DOHH2 (cell line): ENCODE results near the gene ALB.

Source experiments
- EZH2phosphoT487 ChIP-seq: fragments of 200-600 bp; sonication (generic); IDR thresholded peaks from 2 replicates; pipeline ENCODE4 v1.6.1; 2017; ENCODE audit warnings: borderline replicate concordance, mild to moderate bottlenecking, antibody characterized with exemption, low read length, moderate library complexity, mixed read lengths
- TF ChIP-seq, protein P1 (sequence below): fragments of 200-600 bp; sonication (generic); IDR thresholded peaks from one replicate; pipeline ENCODE4 v1.5.1; 2014; ENCODE audit warnings: antibody characterized with exemption, mild to moderate bottlenecking, low read depth, low read length; ENCODE audit not compliant: poor library complexity, severe bottlenecking

DNA sequence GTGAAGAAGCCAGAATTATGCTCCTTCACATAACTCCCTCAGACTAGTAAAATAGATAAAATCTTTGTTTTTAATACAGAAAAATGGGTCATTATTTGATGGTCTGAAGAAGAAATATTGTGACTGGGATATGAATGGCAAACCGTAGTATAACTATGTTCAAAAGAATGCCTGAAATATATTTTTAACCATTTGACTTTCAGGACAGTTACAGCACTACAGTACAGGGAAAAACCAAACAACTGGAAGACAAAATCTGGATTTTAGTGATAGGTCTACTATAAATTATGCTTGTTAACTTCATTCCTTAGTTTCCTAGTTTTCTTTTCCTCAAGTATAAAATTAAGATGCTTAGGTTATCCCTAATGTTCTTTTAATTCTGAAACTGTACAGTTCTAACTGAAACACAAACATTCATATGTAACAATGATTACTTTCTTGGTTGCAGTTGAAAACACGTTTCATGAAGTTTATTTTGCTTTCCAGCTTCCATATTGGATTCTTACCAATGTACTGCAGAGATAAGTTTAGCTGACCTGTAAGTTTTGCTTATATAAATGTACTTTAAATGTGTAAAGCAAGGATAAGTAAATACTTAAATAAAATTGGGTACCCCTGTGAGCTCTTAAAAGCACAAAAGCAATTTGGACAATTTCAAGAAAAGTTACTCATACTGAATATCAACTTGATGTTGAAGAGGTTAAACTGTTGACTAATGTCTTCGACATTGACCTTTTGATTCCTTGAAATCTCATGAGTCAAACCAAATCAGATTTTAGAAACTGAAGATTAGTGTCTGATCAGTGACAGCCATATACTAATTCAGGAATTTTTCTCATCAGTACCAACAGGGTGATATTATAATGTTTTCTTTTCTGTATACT, 32.8 kb downstream of the ALB start:
- TF ChIP-seq, protein P1, sequence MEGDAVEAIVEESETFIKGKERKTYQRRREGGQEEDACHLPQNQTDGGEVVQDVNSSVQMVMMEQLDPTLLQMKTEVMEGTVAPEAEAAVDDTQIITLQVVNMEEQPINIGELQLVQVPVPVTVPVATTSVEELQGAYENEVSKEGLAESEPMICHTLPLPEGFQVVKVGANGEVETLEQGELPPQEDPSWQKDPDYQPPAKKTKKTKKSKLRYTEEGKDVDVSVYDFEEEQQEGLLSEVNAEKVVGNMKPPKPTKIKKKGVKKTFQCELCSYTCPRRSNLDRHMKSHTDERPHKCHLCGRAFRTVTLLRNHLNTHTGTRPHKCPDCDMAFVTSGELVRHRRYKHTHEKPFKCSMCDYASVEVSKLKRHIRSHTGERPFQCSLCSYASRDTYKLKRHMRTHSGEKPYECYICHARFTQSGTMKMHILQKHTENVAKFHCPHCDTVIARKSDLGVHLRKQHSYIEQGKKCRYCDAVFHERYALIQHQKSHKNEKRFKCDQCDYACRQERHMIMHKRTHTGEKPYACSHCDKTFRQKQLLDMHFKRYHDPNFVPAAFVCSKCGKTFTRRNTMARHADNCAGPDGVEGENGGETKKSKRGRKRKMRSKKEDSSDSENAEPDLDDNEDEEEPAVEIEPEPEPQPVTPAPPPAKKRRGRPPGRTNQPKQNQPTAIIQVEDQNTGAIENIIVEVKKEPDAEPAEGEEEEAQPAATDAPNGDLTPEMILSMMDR: no peak
- no peak for TF ChIP-seq EZH2phosphoT487
